Caco-2 (cell line): ENCODE results near the gene PCED1B. TPM values are rescaled to one million over a fixed set of nuclear protein-coding genes. Genes with fewer than 3 reads are reported as not detected.
A peak's percentile ranks its signal among the peaks of the same experiment; 100 is the strongest.

ENCODE experiments used
- BruUV-seq: library from RNA; stranded (reverse); fragments of 400-500 nt; replicated peaks from 2 replicates; lab custom pipeline; 2021; lab: Mats Ljungman, UMichigan
- CTCF ChIA-PET: fragments of 300-600 bp; sonication (Branson Sonifier 250); formaldehyde crosslinking; loops from one replicate; lab custom pipeline; 2022; ENCODE audit warnings: antibody characterized with exemption; lab: Charles Lee
- POLR2A ChIA-PET: fragments of 300-600 bp; sonication (Branson Sonifier 250); formaldehyde crosslinking; loops from one replicate; lab custom pipeline; 2022; ENCODE audit warnings: antibody characterized with exemption; lab: Charles Lee
- DNase-seq, 2 experiments: peaks; one replicate each; pipeline versions ENCODE4 v3.0.0 to v3.0.0-alpha.2; 2020 to 2022
- H3K27me3 ChIP-seq: replicated peaks from 2 replicates; pipeline ENCODE4 v1.6.0; 2011; ENCODE audit warnings: low read length; ENCODE audit not compliant: control insufficient read depth, insufficient read depth
- H3K36me3 ChIP-seq: 2 replicates; pipeline ENCODE4 v1.5.1; 2011; ENCODE audit warnings: low read length; ENCODE audit not compliant: control insufficient read depth, insufficient read depth
- H3K4me1 ChIP-seq: fragments of 250-450 bp; sonication (Bioruptor Pico); 2 replicates; pipeline ENCODE4 v1.5.1; 2020; ENCODE audit warnings: mild to moderate bottlenecking
- H3K4me3 ChIP-seq: 2 replicates; pipeline ENCODE4 v1.5.1; 2011; ENCODE audit warnings: low read depth, mild to moderate bottlenecking, control low read depth, low read length
- H3K9me3 ChIP-seq: fragments of 250-450 bp; sonication (Bioruptor Pico); 2 replicates; pipeline ENCODE4 v1.5.1; 2020; ENCODE audit warnings: mild to moderate bottlenecking, moderate library complexity
- H3K27ac Mint-ChIP-seq: one replicate; pipeline ENCODE4 v1.8.0; 2022; ENCODE audit warnings: mixed read lengths; ENCODE audit not compliant: unreplicated experiment
- H3K27me3 Mint-ChIP-seq: one replicate; pipeline ENCODE4 v1.8.0; 2022; ENCODE audit warnings: mixed read lengths; ENCODE audit not compliant: insufficient read depth, unreplicated experiment
- H3K36me3 Mint-ChIP-seq: one replicate; pipeline ENCODE4 v1.8.0; 2022; ENCODE audit warnings: mild to moderate bottlenecking, mixed read lengths; ENCODE audit not compliant: insufficient read depth, unreplicated experiment
- H3K4me1 Mint-ChIP-seq: one replicate; pipeline ENCODE4 v1.8.0; 2022; ENCODE audit warnings: low read depth, mixed read lengths; ENCODE audit not compliant: unreplicated experiment
- H3K4me3 Mint-ChIP-seq: one replicate; pipeline ENCODE4 v1.8.0; 2022; ENCODE audit warnings: mild to moderate bottlenecking, moderate library complexity, mixed read lengths; ENCODE audit not compliant: unreplicated experiment
- H3K9me3 Mint-ChIP-seq: one replicate; pipeline ENCODE4 v1.8.0; 2022; ENCODE audit warnings: mixed read lengths; ENCODE audit not compliant: unreplicated experiment
- CTCF ChIP-seq, 2 experiments: fragments of 200-600 bp in 1 of 2; IDR thresholded peaks; 1 replicate in 1 of 2; 2 replicates in 1 of 2; pipeline versions ENCODE4 v1.5.1 to v1.8.0; 2011 to 2022; ENCODE audit warnings: antibody characterized with exemption in 1 of 2, control low read depth in 1 of 2, inconsistent platforms in 1 of 2, low read depth in 1 of 2, low read length in 1 of 2, mild to moderate bottlenecking in 1 of 2, moderate library complexity in 1 of 2; ENCODE audit not compliant: insufficient read depth in 1 of 2, severe bottlenecking in 1 of 2, unreplicated experiment in 1 of 2
- intact Hi-C: fragments of 100-400 bp; cut with micrococcal nuclease; formaldehyde crosslinking; loops from one replicate; pipeline ENCODE4 v1.10.0; 2022; ENCODE audit not compliant: unreplicated experiment
- total RNA-seq: library from RNA; stranded (reverse); gene quantifications from 2 replicates; pipeline ENCODE4 v1.2.3, GENCODE V29; 2022

The PCED1B gene
- total RNA-seq, 1 experiment from 2014 or later = 7.0 TPM

DNA sequence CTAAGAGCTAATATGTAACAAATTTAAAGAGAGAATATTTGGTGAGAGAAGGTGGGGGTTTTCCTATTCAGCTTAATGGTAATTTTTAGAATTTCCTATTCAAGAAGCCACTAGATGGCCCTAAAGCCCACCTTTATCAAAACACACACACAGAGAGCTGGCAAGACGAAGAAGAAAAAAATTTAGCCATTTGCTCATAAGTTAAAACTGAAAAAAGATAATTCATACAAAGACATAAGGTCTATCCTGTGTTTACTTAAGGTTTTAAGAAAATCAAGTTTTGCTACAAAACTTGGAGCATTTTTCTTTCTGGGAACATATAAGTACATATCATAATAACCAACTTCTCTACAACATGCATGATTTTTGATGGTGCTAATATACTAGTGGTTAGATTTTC lies 46.8 kb upstream of the PCED1B start:
- H3K9me3 Mint-ChIP-seq = peaks cover 15% of the 10 kb centered on the region
- peak in 1 of 2 experiments; percentile 52 for DNase-seq
- BruUV-seq = no TSS peak
- H3K4me3 Mint-ChIP-seq = no peak overlapping the region
- ChIA-PET POLR2A (no interaction called here), CTCF (interaction anchor here (0.6 to 3.5 kb wide), 23 partner anchors 11 to 654 kb away, joined by 3 to 59 read pairs (median 4); partner anchors contain the start of genes AMIGO2 and PCED1B)
- TF ChIP-seq CTCF (IDR thresholded peaks at IDR 0.05; ENCODE audit: insufficient read depth in 1 of 2, low read depth in 1 of 2, low read length in 1 of 2, severe bottlenecking in 1 of 2, unreplicated experiment in 1 of 2) = peak; percentile 48 to 61
- H3K27me3 ChIP-seq = no peaks in the 10 kb centered on the region
- H3K4me3 ChIP-seq = no peak overlapping the region
- no peak overlapping the region for H3K27ac Mint-ChIP-seq
- H3K4me1 Mint-ChIP-seq = peaks cover 47% of the 10 kb centered on the region
- H3K36me3 Mint-ChIP-seq = no peaks in the 10 kb centered on the region
- no peaks in the 10 kb centered on the region for H3K27me3 Mint-ChIP-seq
- intact Hi-C loops = loop anchor here (1.0 to 5.0 kb wide), 8 partner anchors 39 to 654 kb away; partner anchors contain the start of genes AMIGO2 and PCED1B
- peaks cover 5% of the 10 kb centered on the region for H3K9me3 ChIP-seq
- peaks cover 15% of the 10 kb centered on the region for H3K4me1 ChIP-seq
- no peaks in the 10 kb centered on the region for H3K36me3 ChIP-seq

DNA sequence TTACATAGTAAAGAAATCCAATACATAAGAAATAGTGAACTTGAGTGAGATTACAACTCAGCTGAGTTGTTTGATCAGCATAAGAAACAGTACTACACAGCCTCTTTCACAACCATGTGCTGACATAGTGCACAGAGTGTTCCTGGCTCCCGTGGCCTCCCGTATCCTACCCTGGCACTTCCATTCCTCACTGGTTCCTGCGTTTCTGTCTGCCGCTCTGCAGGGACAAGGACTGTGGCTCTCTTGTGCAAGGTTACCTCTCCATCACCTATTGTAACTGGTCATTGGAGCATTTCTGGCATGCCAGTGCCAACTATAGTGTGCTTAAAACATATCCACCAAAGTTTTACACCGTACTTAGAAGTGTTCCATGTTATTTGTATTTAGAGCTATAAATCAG lies 46.3 kb upstream of the PCED1B start:
- Mint-ChIP-seq H3K36me3 (peaks cover 1% of the 10 kb centered on the region), H3K27me3 (no peaks in the 10 kb centered on the region), H3K27ac (no peak overlapping the region), H3K4me3 (no peak overlapping the region), H3K4me1 (peaks cover 48% of the 10 kb centered on the region), H3K9me3 (peaks cover 18% of the 10 kb centered on the region)
- ChIA-PET POLR2A (no interaction called here), CTCF (interaction anchor here (0.7 to 3.5 kb wide), 18 partner anchors 12 to 654 kb away, joined by 3 to 59 read pairs (median 6); partner anchors contain the start of genes AMIGO2 and PCED1B)
- intact Hi-C loops = loop anchor here (2.0 to 5.0 kb wide), 3 partner anchors 46 to 604 kb away; partner anchors contain the start of genes AMIGO2 and PCED1B
- H3K4me3 ChIP-seq = no peak overlapping the region
- no peak for TF ChIP-seq CTCF (IDR thresholded peaks at IDR 0.05; ENCODE audit: insufficient read depth in 1 of 2, low read depth in 1 of 2, low read length in 1 of 2, severe bottlenecking in 1 of 2, unreplicated experiment in 1 of 2)
- H3K4me1 ChIP-seq = peaks cover 20% of the 10 kb centered on the region
- no TSS peak for BruUV-seq
- peaks cover 9% of the 10 kb centered on the region for H3K9me3 ChIP-seq
- no peak for DNase-seq
- H3K27me3 ChIP-seq = no peaks in the 10 kb centered on the region
- no peaks in the 10 kb centered on the region for H3K36me3 ChIP-seq

DNA sequence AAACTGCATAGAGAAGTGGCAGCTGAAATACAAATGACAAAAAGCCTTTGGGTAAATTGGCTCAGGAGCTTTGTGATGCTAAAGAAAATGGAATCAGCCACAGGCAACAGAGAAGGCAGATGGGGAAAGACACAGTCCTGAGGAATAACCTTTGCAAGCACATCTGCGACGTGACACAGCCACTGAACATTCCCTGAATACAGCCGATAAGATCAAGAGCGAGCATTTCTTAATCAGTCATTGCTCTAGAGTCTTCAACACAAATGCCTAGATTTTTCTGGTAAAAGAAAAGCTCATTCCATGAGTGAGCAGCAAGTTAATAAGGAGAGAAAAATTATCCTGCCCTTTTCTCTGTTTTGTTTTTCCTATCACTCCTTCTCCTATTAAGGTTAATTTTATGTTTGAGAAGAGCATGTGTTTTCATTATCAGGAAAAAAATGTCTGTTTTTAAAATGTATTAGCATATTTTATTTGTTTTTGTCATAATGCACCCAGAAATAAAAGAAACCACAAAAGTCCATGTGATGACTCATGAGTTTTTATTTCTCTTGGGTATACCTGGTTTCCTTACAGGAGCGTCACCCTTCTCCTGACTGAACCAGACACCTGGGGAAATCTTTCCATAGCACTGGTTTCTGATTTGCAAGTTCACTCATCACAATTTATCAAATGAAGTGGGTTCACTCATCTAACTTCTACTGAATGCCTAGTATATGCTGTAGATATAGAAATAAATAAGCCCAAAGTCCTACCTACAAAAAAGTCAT lies 45.4 kb upstream of the PCED1B start:
- no peak for TF ChIP-seq CTCF (IDR thresholded peaks at IDR 0.05; ENCODE audit: insufficient read depth in 1 of 2, low read depth in 1 of 2, low read length in 1 of 2, severe bottlenecking in 1 of 2, unreplicated experiment in 1 of 2)
- POLR2A ChIA-PET = no interaction called here
- CTCF ChIA-PET = interaction anchor here (1.0 to 3.5 kb wide), 4 partner anchors 16 to 364 kb away, joined by 3 to 59 read pairs (median 28); no protein-coding TSS in a partner anchor
- Mint-ChIP-seq H3K36me3 (peaks cover 7% of the 10 kb centered on the region), H3K4me3 (no peak overlapping the region), H3K27me3 (no peaks in the 10 kb centered on the region), H3K9me3 (peaks cover 27% of the 10 kb centered on the region), H3K27ac (no peak overlapping the region), H3K4me1 (peaks cover 57% of the 10 kb centered on the region)
- no TSS peak for BruUV-seq
- Histone ChIP-seq H3K36me3 (no peaks in the 10 kb centered on the region), H3K4me3 (no peak overlapping the region), H3K4me1 (peaks cover 27% of the 10 kb centered on the region), H3K27me3 (no peaks in the 10 kb centered on the region), H3K9me3 (peaks cover 13% of the 10 kb centered on the region)
- no peak for DNase-seq
- intact Hi-C loops = loop anchor here (2.0 to 5.0 kb wide), 3 partner anchors 45 to 603 kb away; partner anchors contain the start of genes AMIGO2 and PCED1B
